Neural progenitor cell (in vitro differentiated cells): Measurements from ENCODE around the gene HBG2.

Experiments
- CTCF ChIP-seq: fragments of 200-600 bp; sonication (generic); IDR thresholded peaks from 2 replicates; pipeline ENCODE4 v1.5.1; 2017; ENCODE audit warnings: antibody characterized with exemption, mild to moderate bottlenecking
- EZH2 ChIP-seq: fragments of 200-600 bp; sonication (generic); IDR thresholded peaks from 2 replicates; pipeline ENCODE4 v1.6.1; 2017; ENCODE audit warnings: antibody characterized with exemption, mild to moderate bottlenecking, moderate library complexity
- EZH2phosphoT487 ChIP-seq: fragments of 200-600 bp; sonication (generic); IDR thresholded peaks from 2 replicates; pipeline ENCODE4 v1.6.1; 2017; ENCODE audit warnings: antibody characterized with exemption

GRCh38 chr11:5234381-5234834 is 20.2 kb downstream of the HBG2 start, which contains the start of gene HBD:
- TF ChIP-seq CTCF: no peak
- TF ChIP-seq EZH2phosphoT487: no peak
- no peak for TF ChIP-seq EZH2
